ENCODE data around the gene PMPCA.
A peak's percentile ranks its signal among the peaks of the same experiment; 100 is the strongest.

PMPCA gene

DNA sequence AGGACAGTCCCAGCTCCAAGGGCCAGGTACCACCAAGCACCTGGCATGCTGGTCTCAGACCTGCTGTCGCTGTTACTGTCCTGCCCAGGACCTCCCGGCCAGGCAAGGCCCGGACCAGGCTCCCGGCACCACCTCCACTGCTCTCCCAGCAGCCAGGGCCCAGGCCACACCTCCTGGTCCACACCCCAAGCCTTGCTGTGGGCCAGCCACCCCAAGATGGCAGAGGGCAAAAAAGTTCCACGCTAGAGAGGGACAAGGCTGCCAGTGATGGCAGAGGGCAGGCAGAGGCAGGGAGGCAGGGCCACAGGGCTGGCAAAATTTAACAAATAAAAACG is 48.0 kb upstream of the PMPCA start:
- H3K9ac ChIP-seq (ENCODE audit: low read length): no peak overlapping the region
- H3K4me3 ChIP-seq (ENCODE audit: low read depth, low read length, poor library complexity, severe bottlenecking): peak overlapping the region; percentile 75
- H3K9me2 ChIP-seq (ENCODE audit: low read depth, low read length): no peaks in the 10 kb centered on the region
- H3K4me2 ChIP-seq (ENCODE audit: low read length): peak overlapping the region; percentile 48
- H4K20me1 ChIP-seq (ENCODE audit: insufficient read depth, low read length): no peaks in the 10 kb centered on the region
- no peaks in the 10 kb centered on the region for H3K79me2 ChIP-seq (ENCODE audit: insufficient read depth, low read length)
- no peaks in the 10 kb centered on the region for H3K9me3 ChIP-seq (ENCODE audit: low read length)
- H3F3A ChIP-seq (ENCODE audit: insufficient read depth, low read length): no peaks in the 10 kb centered on the region
- TF ChIP-seq, protein P1, sequence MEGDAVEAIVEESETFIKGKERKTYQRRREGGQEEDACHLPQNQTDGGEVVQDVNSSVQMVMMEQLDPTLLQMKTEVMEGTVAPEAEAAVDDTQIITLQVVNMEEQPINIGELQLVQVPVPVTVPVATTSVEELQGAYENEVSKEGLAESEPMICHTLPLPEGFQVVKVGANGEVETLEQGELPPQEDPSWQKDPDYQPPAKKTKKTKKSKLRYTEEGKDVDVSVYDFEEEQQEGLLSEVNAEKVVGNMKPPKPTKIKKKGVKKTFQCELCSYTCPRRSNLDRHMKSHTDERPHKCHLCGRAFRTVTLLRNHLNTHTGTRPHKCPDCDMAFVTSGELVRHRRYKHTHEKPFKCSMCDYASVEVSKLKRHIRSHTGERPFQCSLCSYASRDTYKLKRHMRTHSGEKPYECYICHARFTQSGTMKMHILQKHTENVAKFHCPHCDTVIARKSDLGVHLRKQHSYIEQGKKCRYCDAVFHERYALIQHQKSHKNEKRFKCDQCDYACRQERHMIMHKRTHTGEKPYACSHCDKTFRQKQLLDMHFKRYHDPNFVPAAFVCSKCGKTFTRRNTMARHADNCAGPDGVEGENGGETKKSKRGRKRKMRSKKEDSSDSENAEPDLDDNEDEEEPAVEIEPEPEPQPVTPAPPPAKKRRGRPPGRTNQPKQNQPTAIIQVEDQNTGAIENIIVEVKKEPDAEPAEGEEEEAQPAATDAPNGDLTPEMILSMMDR (IDR thresholded peaks at IDR 0.05; ENCODE audit: low read length): no peak
- TF ChIP-seq EZH2 (IDR thresholded peaks at IDR 0.05; ENCODE audit: borderline replicate concordance, low read length): no peak
- no peaks in the 10 kb centered on the region; the same call in 1 of the 2 replicates for H3K36me3 ChIP-seq (ENCODE audit: insufficient read depth, low read length)
- peaks cover 11% of the 10 kb centered on the region for H3K4me1 ChIP-seq (ENCODE audit: insufficient read depth, low read length, severe bottlenecking)
- no peak overlapping the region for H3K27ac ChIP-seq (ENCODE audit: low read depth, low read length, poor library complexity, severe bottlenecking)
- H2AFZ ChIP-seq (ENCODE audit: low read length): no peak overlapping the region
- no peaks in the 10 kb centered on the region; the same call in 1 of the 2 replicates for H3K27me3 ChIP-seq (ENCODE audit: insufficient read depth, low read length)

DNA sequence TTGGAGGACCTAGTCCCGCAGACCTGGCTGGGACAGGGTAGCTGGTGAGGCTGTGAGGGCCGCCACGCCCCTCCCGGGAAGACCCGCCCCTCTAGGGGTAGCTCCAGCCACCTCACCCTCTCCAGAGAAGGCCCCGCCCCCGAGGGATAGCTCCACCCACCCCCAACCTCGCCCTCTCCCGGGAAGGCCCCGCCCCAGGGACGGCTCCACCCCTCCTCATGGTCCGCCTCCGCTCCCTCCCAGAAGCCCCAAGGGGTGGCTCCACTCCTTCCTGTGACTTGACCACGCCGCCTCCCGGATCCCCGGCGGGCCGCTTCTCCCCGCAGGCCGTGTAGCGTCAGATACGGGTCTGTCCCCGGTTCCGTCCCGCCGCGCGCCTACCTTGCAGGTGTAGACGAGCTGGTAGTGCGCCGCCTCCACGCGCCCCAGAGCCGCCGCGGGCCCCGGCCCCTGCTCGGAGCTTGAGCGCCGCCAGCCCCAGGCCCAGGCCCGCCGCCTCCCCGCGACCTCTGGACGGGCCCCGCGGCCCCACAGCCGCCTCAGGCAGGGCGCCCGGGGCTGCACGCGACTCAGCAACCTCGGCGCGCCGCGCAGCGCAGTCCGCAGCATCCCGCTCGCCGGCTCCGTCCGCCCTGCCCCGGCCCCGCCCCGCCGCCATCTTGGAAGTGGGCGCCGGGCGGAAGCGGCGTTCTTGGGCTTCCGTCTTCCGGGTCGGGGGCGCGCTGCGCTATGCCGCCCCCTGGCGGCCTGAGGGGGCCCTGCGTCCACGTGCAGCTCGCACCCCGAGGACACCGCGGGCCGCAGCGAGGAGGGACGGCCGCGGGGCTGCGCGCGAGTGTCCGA is 47.1 kb upstream of the PMPCA start, which contains the start of gene DNLZ:
Gene DNLZ (minus strand): TSS at position 639 of the 843 bp plus-strand sequence. CDS start 30 bp downstream, at position 609.
- Histone ChIP-seq H4K20me1 (ENCODE audit: insufficient read depth, low read length) (no peaks in the 10 kb centered on the region), H3K27ac (ENCODE audit: low read depth, low read length, poor library complexity, severe bottlenecking) (no peak within 1 kb of the TSS), H3K9ac (ENCODE audit: low read length) (peak within 1 kb of the TSS; percentile 84), H3K4me2 (ENCODE audit: low read length) (peak within 1 kb of the TSS; percentile 62), H2AFZ (ENCODE audit: low read length) (no peak within 1 kb of the TSS), H3F3A (ENCODE audit: insufficient read depth, low read length) (no peaks in the 10 kb centered on the region), H3K79me2 (ENCODE audit: insufficient read depth, low read length) (no peaks in the 10 kb centered on the region), H3K9me2 (ENCODE audit: low read depth, low read length) (no peaks in the 10 kb centered on the region), H3K9me3 (ENCODE audit: low read length) (no peaks in the 10 kb centered on the region), H3K27me3 (ENCODE audit: insufficient read depth, low read length) (no peaks in the 10 kb centered on the region; the same call in 1 of the 2 replicates), H3K36me3 (ENCODE audit: insufficient read depth, low read length) (no peaks in the 10 kb centered on the region; the same call in 1 of the 2 replicates), H3K4me3 (ENCODE audit: low read depth, low read length, poor library complexity, severe bottlenecking) (peak within 1 kb of the TSS; percentile 75), H3K4me1 (ENCODE audit: insufficient read depth, low read length, severe bottlenecking) (peaks cover 11% of the 10 kb centered on the region)
- TF ChIP-seq, protein P1 (IDR thresholded peaks at IDR 0.05; ENCODE audit: low read length): peak; percentile 92
- no peak for TF ChIP-seq EZH2 (IDR thresholded peaks at IDR 0.05; ENCODE audit: borderline replicate concordance, low read length)

DNA sequence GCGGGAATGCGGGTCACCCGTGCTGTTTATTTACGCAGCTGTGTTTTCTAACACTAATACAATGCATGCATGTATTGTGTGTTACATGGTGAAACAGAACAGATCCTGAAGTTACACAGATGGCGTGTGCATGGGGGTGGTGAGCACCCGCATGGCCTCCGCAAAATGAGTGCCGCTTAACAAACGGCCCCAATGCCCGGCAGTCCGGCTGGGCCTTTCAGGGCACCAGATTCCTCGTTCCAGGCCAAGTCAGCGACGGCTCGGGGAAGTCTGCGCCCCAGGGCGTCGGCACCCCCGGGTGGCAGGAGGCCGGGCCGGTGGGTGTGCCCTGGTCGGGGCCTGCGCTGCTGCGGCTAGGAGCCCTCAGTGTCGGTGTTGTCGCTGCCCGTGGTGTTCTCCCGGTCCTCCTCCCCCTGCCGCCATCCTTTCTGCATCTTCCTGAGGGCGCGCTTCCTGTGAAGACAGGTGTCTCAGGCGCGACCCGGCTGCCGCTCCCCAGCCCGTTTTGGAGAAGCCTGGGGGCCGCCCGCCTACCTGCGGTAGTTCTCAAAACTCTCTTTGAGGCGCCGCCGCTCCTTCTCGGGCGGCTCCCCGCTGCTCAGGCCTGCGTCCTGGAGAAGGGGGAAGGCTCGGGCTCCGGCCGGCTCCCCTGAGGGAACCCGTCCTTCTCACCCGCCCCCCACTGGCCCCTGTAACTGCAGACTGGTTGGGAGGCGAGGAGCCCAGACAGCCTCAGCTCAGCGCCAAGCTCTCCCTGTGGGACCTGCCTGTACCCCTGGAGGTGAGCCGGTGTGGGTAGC is 46.3 kb upstream of the PMPCA start:
- Histone ChIP-seq H3K4me3 (ENCODE audit: low read depth, low read length, poor library complexity, severe bottlenecking) (peak overlapping the region; percentile 75), H3F3A (ENCODE audit: insufficient read depth, low read length) (no peaks in the 10 kb centered on the region), H3K27me3 (ENCODE audit: insufficient read depth, low read length) (no peaks in the 10 kb centered on the region; the same call in 1 of the 2 replicates), H2AFZ (ENCODE audit: low read length) (no peak overlapping the region), H3K9ac (ENCODE audit: low read length) (no peak overlapping the region), H3K4me2 (ENCODE audit: low read length) (peak overlapping the region; percentile 62), H3K9me3 (ENCODE audit: low read length) (no peaks in the 10 kb centered on the region), H3K9me2 (ENCODE audit: low read depth, low read length) (no peaks in the 10 kb centered on the region), H3K27ac (ENCODE audit: low read depth, low read length, poor library complexity, severe bottlenecking) (no peak overlapping the region), H3K79me2 (ENCODE audit: insufficient read depth, low read length) (no peaks in the 10 kb centered on the region), H3K4me1 (ENCODE audit: insufficient read depth, low read length, severe bottlenecking) (peaks cover 11% of the 10 kb centered on the region), H3K36me3 (ENCODE audit: insufficient read depth, low read length) (no peaks in the 10 kb centered on the region; the same call in 1 of the 2 replicates), H4K20me1 (ENCODE audit: insufficient read depth, low read length) (no peaks in the 10 kb centered on the region)
- TF ChIP-seq, protein P1 (IDR thresholded peaks at IDR 0.05; ENCODE audit: low read length): no peak
- TF ChIP-seq EZH2 (IDR thresholded peaks at IDR 0.05; ENCODE audit: borderline replicate concordance, low read length): no peak

All from OCI-LY1 (cell line).